IPS-11a (cell line): ENCODE measurements around the gene MEIS1.
A peak's percentile ranks its signal among the peaks of the same experiment; 100 is the strongest.

Experiments
- H3K4me3 ChIP-seq: one replicate; pipeline ENCODE4 v1.5.1; 2013; ENCODE audit warnings: low read depth, low read length, control low read depth

MEIS1 gene

GRCh38 chr2:66578054-66578686 lies 143.2 kb downstream of the MEIS1 start:
- no peak overlapping the region for H3K4me3 ChIP-seq

GRCh38 chr2:66578687-66579106 lies 143.8 kb downstream of the MEIS1 start:
- H3K4me3 ChIP-seq = no peak overlapping the region

DNA sequence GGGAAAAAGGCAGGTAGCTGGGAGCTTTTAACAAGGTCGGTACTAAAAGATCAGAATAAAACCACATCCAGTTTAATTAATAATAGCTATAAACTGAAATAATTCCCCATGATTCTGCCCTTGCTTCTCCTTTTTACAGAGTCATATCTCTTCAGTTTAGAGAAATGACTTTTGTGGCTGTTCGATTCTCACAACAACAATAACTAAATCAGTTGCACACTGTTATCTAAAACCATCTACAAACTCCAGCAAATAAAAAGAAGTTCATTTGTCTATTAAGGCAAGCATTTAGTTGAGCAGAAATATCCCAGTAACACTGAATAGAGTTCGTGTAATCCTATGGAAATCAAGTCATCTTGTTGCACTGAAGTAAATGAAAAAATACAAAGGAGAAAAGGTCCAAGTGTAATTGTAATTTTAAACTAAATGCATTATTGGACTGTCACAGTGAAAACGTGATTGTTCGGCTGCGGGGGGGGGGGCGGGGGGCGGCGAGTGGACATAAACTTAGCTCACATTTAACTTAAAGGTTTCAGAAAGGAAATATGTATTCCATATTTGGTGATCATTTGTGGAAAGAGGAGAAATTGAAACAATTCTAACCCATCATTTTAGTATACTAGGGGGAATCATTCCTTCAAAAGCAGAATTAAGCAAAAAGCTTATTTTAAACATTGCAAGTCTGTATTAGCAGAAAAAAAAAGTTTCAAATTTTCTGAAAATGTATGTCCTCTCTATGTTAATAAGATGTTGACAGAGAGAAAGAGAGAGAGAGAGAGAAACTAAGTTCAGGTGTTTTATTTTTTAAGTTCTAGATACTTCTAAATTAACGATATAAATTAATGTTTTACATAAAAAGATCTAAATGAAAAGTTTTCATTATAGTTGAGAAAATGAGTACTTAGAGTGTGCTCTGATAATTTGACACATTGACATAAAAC lies 144.5 kb downstream of the MEIS1 start:
- no peak overlapping the region for H3K4me3 ChIP-seq

- H3K4me3 ChIP-seq = no peak overlapping the region
These were observed 145.5 kb downstream of the MEIS1 start for GRCh38 chr2:66580166-66581049.

- H3K4me3 ChIP-seq = peak overlapping the region; percentile 24
These were observed 146.6 kb downstream of the MEIS1 start for GRCh38 chr2:66581339-66582103.

DNA sequence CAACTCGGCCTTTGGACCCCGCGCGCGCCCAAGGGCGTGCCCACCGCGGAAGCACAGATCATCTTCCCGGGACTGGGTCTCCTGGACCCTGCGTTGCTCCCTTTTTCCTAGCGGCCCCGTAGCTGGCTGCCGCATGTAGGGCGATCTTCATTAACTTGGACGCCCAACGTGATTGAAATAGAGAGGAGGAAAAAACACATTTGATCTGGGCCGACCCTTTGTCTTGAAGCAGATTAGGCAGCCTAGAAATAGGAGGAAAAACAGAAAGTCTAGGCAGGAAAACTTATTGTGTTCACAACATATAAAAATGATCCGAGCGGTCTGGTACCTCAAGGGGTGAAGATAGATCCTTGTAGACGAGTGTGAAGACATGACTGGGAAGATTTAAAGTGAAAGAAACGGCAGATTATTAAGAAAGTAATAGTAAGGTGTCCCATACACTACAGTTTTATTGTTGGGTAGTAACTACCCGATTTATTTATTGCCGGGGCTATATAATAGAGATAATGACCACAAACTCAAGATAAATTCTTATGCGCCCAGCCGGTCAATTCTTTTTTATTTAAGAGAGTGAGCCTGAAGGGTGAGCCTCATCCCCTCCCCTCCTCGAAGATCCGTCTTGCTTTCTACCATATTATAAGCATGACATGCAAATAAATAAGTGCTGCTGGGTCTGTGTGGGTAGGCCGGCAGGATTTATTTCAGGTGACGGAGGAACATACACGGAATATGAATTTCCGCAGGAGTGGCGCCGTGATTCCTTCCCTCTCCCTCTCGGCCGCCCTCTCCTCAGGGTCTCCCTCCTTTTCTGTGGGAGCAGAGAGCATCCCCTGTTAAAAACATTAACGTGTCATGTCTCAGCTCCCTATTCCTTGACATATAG lies 147.4 kb downstream of the MEIS1 start:
- no peak overlapping the region for H3K4me3 ChIP-seq

DNA sequence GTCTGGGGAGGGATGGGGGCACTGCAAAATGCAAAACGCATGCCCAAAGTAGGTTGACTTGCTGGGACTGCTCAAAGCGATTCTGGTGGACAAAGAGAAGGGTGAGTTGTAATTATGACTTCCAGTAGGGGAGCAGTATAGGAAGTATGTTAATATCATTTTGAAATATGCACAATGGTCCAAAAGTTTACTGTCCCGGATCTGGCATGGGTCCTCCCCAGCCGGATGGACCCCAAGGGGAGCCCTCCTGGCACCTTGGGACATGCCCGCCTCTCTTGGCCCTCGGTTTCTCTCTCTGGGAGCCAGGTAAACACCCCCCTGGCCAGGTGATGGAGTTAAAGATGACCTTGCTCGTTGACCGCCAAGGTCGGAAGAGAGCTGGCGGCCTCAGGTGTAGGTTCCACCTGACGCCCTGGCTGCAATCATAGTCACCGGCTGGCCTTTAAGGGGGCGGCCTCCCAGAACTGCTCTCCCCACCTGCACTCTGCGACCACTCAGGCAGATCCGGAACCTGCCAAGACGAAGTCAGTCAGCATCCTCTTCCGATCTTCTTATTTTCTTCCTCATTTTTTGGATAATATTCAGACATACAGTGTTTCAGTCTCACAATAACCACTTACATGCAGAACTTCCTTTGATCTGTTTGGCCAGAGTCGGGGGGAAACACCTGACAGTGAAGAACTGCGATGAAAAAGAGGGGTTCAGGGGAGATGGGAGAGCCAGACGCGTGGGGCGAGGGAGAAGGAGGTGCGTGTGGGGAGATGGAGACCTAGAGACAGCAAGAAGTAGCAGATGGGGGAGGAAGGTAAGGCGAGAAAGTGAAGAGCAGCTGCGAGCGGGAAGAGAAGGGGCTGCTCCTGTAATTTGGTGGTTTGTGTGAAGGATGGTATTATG lies 148.3 kb downstream of the MEIS1 start:
- no peak overlapping the region for H3K4me3 ChIP-seq

- no peak overlapping the region for H3K4me3 ChIP-seq
These were observed 149.0 kb downstream of the MEIS1 start for GRCh38 chr2:66583881-66584280.

DNA sequence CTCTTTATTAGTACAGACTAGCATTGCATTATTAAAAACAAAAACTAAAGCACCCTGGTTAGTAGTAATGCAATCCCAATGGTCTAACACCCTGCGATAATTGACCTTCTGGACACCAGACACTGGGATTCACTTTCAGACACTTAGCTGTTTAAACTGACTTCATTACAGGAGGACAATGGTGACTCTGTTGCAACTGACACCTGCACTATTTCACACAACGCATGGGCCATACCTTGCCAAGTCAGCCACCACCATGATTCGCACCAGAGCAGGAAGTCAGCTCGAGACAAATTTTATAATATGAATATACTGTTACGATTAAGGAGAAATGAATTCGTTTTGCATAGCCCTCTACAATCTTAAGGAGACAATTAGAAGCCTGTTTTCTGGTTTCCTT lies 150.7 kb downstream of the MEIS1 start:
- H3K4me3 ChIP-seq = no peak overlapping the region

GRCh38 chr2:66587216-66587615 lies 152.3 kb downstream of the MEIS1 start:
- no peak overlapping the region for H3K4me3 ChIP-seq

- H3K4me3 ChIP-seq = no peak overlapping the region
These were observed 159.1 kb downstream of the MEIS1 start for GRCh38 chr2:66594001-66594400.

DNA sequence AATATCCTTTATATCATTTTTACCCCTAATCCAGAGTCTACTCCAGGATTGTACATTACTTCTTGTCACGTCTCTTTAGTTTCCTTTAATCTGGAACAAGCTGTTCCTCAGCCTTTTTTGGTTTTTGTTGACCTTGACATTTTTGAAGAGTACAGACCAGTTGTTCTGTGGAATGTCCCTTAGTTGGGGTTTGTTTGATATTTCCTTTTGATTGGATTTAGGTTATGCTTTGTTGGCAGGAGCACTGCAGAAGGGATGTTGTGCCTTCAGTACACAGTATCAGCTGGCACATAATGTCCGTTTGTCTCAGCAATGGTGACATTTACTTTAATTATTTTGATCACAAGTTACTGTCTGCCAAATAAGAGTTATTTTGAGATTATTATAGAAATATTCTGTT lies 160.6 kb downstream of the MEIS1 start:
- H3K4me3 ChIP-seq = no peak overlapping the region

DNA sequence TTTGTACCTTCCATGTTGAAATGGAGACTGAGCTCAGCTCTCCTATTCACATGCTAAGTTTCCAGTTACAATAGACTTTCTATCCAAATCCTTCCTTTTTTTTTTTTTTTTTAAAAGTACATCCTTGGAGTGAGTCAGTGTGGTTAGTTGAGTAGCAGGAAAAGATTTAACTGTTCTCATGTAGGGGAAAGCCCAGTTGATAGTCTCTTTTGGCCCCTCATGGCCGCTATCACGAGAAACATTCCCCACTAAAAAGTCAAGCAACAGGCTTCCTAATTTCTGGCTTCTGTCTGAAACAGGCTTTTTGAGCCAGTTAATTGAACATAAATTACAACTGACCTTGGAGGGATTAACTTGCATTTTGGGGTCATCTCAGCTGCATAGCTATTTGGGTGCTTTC lies 161.3 kb downstream of the MEIS1 start:
- H3K4me3 ChIP-seq = no peak overlapping the region

DNA sequence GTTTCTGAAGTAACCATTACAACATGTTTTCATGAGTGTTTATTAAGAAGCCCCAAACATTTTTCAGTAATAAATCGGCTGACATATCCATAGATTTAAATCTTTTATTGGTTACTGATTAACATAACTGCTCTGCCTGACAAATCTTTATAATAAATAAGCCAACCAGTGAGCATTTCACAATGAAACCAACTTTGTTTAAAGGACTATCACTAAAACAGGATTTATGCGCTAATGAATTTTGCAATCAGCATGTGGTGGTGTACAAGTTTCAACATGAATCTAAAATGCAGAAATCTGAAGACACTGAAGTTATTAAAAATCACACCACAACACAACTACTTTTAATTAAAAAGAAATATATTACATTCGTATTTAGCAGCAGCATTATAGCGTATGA lies 166.7 kb downstream of the MEIS1 start:
- H3K4me3 ChIP-seq = no peak overlapping the region

DNA sequence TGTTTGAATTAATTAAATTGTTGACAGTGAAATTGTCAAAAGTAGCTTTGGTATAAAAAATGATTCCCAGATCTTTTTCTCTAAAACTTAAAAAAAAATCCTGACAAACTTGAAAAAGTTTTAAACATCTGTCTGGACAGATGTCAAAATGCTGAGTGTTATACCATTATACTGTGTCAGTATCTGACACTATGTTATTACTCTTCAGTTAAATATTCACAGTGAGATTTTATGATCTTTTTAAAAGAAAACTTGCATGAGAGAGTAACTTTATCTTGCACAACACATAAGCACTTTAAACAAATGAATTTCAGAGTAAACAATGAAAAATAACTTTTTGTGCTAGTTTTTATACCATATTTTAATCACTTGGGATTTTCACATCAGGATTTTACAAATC lies 167.4 kb downstream of the MEIS1 start:
- no peak overlapping the region for H3K4me3 ChIP-seq

DNA sequence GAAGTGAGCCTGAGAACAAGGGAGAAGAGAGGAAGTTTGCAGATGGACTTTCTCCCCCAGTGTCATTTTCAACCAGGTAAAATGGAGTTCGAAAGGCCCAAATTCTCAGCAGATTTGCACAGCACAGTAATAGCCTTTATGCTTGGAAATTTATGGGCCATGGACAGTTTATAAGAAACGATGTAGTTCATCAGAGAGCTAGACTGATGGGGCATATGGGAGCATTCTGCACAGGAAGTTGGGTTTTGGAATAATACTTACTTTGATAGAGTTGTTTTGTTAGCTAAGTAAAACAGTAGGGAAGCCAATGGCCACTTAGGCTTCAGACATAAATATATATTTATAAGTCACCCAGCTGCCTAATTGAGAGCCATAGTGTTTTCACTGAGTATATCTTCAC lies 169.4 kb downstream of the MEIS1 start:
- no peak overlapping the region for H3K4me3 ChIP-seq

DNA sequence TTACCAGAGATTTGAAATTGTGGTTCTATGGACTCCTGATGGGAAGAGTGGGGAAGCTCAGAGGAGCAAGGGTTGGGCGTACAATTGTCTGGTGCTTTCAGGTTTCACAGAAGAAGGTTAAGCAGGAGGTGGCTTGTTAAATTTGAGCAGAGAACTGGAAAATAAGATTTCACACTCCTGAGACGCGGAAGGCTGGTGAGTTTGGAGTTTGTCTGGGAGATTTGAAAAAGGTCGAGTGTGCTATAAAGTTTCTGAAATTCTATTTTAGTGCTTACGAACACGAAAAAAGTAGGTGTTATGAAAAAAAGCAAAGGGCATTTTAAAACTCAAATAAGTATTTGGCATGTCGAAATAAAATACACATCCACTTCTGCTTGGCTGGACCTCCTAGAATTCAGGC lies 170.1 kb downstream of the MEIS1 start:
- no peak overlapping the region for H3K4me3 ChIP-seq

DNA sequence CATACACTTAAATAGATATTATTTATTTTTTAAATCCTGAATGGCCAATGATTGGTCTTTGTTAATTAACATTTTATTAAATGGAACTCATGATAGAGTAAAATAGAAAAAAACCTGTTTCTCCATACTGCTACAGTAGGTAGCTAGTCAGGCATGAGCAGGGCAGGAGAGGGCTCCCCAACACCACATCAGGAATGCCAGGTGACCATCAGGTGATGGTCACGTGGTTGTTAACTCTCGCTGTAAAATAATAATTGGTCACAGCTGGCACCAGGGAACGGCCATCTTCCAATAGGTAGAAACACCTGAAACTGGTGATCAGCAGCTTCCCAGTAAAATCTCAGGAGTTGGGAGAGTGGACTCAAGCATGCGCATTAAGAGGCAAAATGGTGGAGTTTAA lies 172.2 kb downstream of the MEIS1 start:
- H3K4me3 ChIP-seq = no peak overlapping the region
